Body of pancreas (tissue), 4 donors: Measurements from ENCODE around the gene GABRG3. TPM values are rescaled to one million over a fixed set of nuclear protein-coding genes. Genes with fewer than 3 reads are reported as not detected.

ENCODE experiments used
- ATAC-seq: fragments of 150-250 bp; one replicate; pipeline ENCODE4 v1.9.1; 2016
- DNase-seq, 4 donors: peaks; one replicate each; pipeline ENCODE4 v3.0.0-alpha.2; 2019
- H3K27ac ChIP-seq, 4 donors: fragments of 200-600 bp; sonication (generic); 1 replicate in 3 of 4; 2 replicates in 1 of 4; pipeline versions ENCODE4 v1.5.1 to v1.6.1; 2016 to 2019; ENCODE audit warnings: mild to moderate bottlenecking in 1 of 4, mixed read lengths in 1 of 4, moderate library complexity in 1 of 4
- H3K27me3 ChIP-seq, 2 donors: fragments of 200-600 bp; sonication (generic); one replicate each; pipeline ENCODE4 v1.6.0; 2016; ENCODE audit warnings: mild to moderate bottlenecking in 1 of 2
- H3K36me3 ChIP-seq, 2 donors: fragments of 200-600 bp; sonication (generic); replicated peaks in 1 of 2; 2 replicates each; pipeline ENCODE4 v1.5.1; 2016; ENCODE audit warnings: low read depth in 2 of 2; ENCODE audit not compliant: insufficient read depth in 1 of 2
- H3K4me1 ChIP-seq: fragments of 200-600 bp; sonication (generic); one replicate; pipeline ENCODE4 v1.6.0; 2016
- H3K4me3 ChIP-seq, 2 donors: fragments of 200-600 bp; sonication (generic); 1 replicate in 1 of 2; 2 replicates in 1 of 2; pipeline ENCODE4 v1.5.1; 2016 to 2019
- H3K9me3 ChIP-seq, 3 donors: fragments of 200-600 bp; sonication (generic); 1 replicate in 2 of 3; 2 replicates in 1 of 3; pipeline ENCODE4 v1.5.1; 2016
- CTCF ChIP-seq, 7 experiments: fragments of 450-650 bp in 4 of 7; fragments of 200-600 bp in 3 of 7; sonication (generic) in 3 of 7; IDR thresholded peaks; one replicate each; pipeline ENCODE4 v1.5.1; 2016 to 2019; ENCODE audit warnings: antibody characterized with exemption in 7 of 7
- POLR2A ChIP-seq, 3 donors: fragments of 450-650 bp; IDR thresholded peaks; one replicate each; pipeline ENCODE4 v1.6.1; 2016; ENCODE audit warnings: antibody characterized with exemption in 3 of 3, mild to moderate bottlenecking in 2 of 3
- WGBS, 2 donors: methylation state at CpG; one replicate each; pipeline ENCODE4 v1.1.5; 2017; 5-methylcytosine and 5-hydroxymethylcytosine counted together
- intact Hi-C: fragments of 100-400 bp; cut with DNase I; formaldehyde crosslinking; loops from one replicate; pipeline ENCODE4 v1.15.1; 2023
- total RNA-seq, 2 donors: library from RNA; depleted of rRNA; stranded (reverse); fragments of >200 nt; gene quantifications; one replicate each; pipeline ENCODE4 v1.1.0, GENCODE V29; 2016

GABRG3 gene
- total RNA-seq, 2 donors from 2014 or later = not detected

GRCh38 chr15:27133249-27133648 lies 162.3 kb downstream of the GABRG3 start:
- H3K36me3 ChIP-seq = no peaks in the 10 kb centered on the region
- H3K27ac ChIP-seq = no peak overlapping the region
- intact Hi-C loops = loop anchor here (5.0 kb wide), 1 partner anchor 44 kb away; no protein-coding TSS in a partner anchor
- ATAC-seq = no peak
- WGBS, 2 donors = 24 to 51% methylated on average over 2 of the region's 2 CpGs
- no peaks in the 10 kb centered on the region for H3K4me1 ChIP-seq
- H3K4me3 ChIP-seq = no peak overlapping the region
- no peaks in the 10 kb centered on the region for H3K9me3 ChIP-seq
- no peaks in the 10 kb centered on the region for H3K27me3 ChIP-seq
- TF ChIP-seq POLR2A (IDR thresholded peaks at IDR 0.05) (no peak), CTCF (IDR thresholded peaks at IDR 0.05) (no peak)
- no peak for DNase-seq

GRCh38 chr15:27134481-27134880 lies 163.5 kb downstream of the GABRG3 start:
- TF ChIP-seq CTCF (IDR thresholded peaks at IDR 0.05) (no peak), POLR2A (IDR thresholded peaks at IDR 0.05) (no peak)
- H3K4me3 ChIP-seq = no peak overlapping the region
- no peaks in the 10 kb centered on the region for H3K9me3 ChIP-seq
- intact Hi-C loops = loop anchor here (5.0 kb wide), 1 partner anchor 43 kb away; no protein-coding TSS in a partner anchor
- no peak overlapping the region for H3K27ac ChIP-seq
- ATAC-seq (no peak), DNase-seq (no peak)
- WGBS, 2 donors = 75 to 78% methylated on average over 4 of the region's 4 CpGs
- no peaks in the 10 kb centered on the region for H3K27me3 ChIP-seq
- no peaks in the 10 kb centered on the region for H3K4me1 ChIP-seq
- H3K36me3 ChIP-seq = no peaks in the 10 kb centered on the region

- Histone ChIP-seq H3K4me1 (no peaks in the 10 kb centered on the region), H3K4me3 (no peak overlapping the region), H3K27me3 (no peaks in the 10 kb centered on the region), H3K36me3 (no peaks in the 10 kb centered on the region), H3K9me3 (no peaks in the 10 kb centered on the region), H3K27ac (no peak overlapping the region)
- 62 to 80% methylated on average over 1 of the region's 1 CpG for WGBS, 2 donors
- no peak for ATAC-seq
- no peak for DNase-seq
- TF ChIP-seq CTCF (IDR thresholded peaks at IDR 0.05) (no peak), POLR2A (IDR thresholded peaks at IDR 0.05) (no peak)
- intact Hi-C loops = no loop called here
Observed at GRCh38 chr15:27135151-27135550, 164.2 kb downstream of the GABRG3 start.

- Histone ChIP-seq H3K27me3 (no peaks in the 10 kb centered on the region), H3K27ac (no peak overlapping the region), H3K4me1 (no peaks in the 10 kb centered on the region), H3K9me3 (no peaks in the 10 kb centered on the region), H3K4me3 (no peak overlapping the region), H3K36me3 (no peaks in the 10 kb centered on the region)
- WGBS, 2 donors = 31 to 33% methylated on average over 5 of the region's 5 CpGs
- intact Hi-C loops = no loop called here
- no peak for ATAC-seq
- no peak for DNase-seq
- TF ChIP-seq CTCF (IDR thresholded peaks at IDR 0.05) = no peak
- TF ChIP-seq POLR2A (IDR thresholded peaks at IDR 0.05) = no peak
Observed at GRCh38 chr15:27137127-27137526, 166.1 kb downstream of the GABRG3 start.

GRCh38 chr15:27165590-27165989 lies 194.6 kb downstream of the GABRG3 start:
- Histone ChIP-seq H3K27ac (no peak overlapping the region), H3K4me1 (no peaks in the 10 kb centered on the region), H3K4me3 (no peak overlapping the region), H3K9me3 (no peaks in the 10 kb centered on the region), H3K27me3 (no peaks in the 10 kb centered on the region), H3K36me3 (no peaks in the 10 kb centered on the region)
- DNase-seq = no peak
- no peak for TF ChIP-seq CTCF (IDR thresholded peaks at IDR 0.05)
- 40 to 64% methylated on average over 1 of the region's 1 CpG for WGBS, 2 donors
- ATAC-seq = no peak
- intact Hi-C loops = no loop called here
